ENCODE measurements around the gene NACC2. TPM values are rescaled to one million over a fixed set of nuclear protein-coding genes. Genes with fewer than 3 reads are reported as not detected.

NACC2 gene, protein sequence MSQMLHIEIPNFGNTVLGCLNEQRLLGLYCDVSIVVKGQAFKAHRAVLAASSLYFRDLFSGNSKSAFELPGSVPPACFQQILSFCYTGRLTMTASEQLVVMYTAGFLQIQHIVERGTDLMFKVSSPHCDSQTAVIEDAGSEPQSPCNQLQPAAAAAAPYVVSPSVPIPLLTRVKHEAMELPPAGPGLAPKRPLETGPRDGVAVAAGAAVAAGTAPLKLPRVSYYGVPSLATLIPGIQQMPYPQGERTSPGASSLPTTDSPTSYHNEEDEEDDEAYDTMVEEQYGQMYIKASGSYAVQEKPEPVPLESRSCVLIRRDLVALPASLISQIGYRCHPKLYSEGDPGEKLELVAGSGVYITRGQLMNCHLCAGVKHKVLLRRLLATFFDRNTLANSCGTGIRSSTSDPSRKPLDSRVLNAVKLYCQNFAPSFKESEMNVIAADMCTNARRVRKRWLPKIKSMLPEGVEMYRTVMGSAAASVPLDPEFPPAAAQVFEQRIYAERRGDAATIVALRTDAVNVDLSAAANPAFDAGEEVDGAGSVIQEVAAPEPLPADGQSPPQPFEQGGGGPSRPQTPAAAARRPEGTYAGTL
- total RNA-seq = 30.8 TPM
- long read RNA-seq, full-length matches to known transcripts = 14 of 95 reads
- long read RNA-seq, partial matches to known transcripts = 4 of 95 reads
- long read RNA-seq, other reads (novel, unspliced or antisense) = 77 of 95 reads

DNA sequence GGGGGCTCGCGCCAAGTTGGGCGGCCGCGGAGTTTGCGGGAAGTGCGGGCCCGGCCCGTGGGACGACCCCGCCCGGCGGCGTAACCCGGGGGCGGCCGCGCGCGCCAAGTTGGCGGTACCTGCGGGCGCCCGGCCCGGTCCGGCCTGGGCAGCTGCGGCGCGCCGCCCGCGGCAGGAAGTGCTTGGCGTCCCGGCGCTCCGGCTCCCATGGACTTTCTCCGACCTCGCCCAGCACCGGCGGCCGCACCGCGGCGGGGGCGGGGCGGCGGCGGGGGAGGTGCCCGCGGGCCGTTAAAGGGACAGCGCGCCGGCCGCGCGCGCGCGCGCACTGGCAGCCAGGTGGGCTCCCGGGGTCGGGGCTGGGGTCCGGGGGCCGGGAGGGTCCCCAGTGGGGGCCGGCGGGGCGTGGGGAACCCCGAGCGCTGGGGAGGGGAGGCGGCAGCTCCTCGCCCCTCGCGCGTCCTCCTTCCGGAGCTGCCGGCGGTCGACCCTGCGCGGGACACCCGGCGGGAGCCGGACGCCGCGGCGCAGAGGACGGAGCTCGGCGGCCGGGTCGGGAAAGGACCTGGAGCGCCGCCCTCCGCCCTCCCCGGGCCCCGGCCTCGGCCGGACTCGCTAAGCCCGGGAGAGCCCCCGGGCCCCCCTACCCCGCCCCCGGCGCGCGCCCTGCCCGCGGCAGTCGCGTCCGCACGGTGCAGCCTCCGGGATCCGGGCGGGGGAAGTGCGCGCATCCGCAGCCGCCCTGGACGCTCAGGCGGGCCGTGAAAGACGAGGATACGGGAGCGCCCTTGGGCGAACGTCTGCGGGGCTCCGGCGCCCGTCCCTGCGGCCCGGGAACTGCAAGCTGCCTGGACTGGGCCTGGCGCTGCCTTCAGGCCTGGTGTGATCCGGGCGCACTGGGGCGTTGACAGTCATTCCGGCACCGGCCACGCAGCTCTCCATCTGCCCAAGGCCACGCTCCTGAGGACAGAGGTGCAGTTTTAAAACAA lies at the start of gene NACC2:
Gene NACC2 (minus strand): TSS at position 220 of the 989 bp plus-strand sequence. CDS start 44,768 bp downstream, outside the sequence.
- DNase-seq (peak; percentile 87), ATAC-seq (ENCODE audit: poor library complexity) (peak; percentile 46)

DNA sequence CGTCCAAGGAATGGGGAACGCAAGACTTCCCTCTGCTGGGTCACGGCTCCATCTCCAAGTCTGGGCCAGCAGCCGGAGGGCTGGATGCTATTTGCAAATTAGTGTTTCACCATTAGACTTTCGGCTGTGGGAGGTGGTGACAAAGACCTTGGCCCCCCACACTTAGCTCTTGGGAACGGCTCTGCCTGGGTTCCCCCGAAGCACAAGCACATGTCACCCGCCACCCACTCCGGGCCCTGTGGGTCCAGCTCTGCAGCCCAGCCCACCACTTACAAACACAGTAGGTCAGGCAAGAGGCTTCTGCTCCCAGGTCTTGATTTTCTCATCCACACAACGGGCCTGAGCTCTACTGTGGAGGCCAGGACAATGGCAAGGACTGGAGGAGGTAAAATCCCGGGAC lies 49.4 kb upstream of the NACC2 start:
- DNase-seq (peak; percentile 24), ATAC-seq (ENCODE audit: poor library complexity) (no peak)
- intact Hi-C loops (cut with DNase I) = no loop called here

More for the DNA sequence above, at the start of gene NACC2:
- intact Hi-C loops (cut with DNase I) = no loop called here

DNA sequence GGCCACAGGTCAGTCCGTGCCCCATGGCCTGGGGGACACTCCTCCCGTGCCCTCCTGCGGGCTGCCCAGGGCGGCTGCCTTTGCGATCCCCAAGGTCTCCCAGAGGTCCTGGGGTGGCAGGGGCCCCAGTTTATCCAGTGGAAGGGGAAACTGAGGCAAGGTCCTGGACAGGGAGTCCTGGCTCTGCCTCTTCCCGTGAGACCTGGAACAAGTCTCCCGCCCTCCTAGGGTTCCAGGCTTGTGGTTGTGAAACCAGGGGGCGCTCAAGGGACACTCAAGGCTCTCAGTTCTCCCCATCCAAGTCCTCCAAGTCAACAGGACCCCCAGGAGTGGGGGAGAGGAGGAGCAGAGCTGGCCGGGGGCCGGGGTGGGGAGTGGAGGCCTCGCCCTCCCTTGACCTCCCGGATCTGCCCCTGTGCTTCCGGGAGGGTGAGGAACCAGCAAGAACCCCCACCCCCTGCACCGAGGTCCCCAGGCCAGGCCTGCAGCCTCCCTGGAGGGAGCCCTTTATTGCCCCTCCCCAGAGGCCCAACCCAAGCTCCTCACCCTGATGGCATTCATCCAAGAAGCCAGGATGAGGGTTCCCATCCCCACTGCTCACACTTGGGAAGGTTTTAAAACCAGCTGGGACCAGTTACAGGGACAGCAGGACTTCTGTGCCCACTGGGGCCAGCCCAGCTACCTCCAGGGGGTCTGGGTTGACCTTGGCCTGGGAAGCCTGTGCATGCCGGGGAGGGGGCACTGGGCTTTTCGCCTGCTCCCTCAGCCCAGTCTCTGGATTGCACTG lies 48.3 kb upstream of the NACC2 start:
- no peak for ATAC-seq (ENCODE audit: poor library complexity)
- peak; percentile 38 for DNase-seq
- intact Hi-C loops (cut with DNase I) = no loop called here

DNA sequence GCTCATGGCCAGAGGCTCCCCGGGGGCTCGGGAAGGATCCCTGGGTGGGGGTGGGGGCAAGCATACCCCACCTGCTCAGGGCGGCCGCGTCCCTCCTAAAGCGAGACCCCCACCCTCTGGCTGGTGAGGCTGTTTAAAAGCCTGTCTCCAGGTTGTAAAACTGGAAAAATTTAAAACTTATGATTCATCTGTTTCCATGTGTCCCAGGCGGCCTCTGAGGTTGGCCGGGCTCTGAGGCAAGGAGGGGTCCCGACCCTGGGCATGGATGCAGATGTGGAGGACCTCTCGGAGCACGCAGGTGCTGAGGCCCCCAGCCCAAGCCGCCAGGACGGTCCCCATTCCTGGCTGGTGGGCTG lies 47.7 kb upstream of the NACC2 start:
- ATAC-seq (ENCODE audit: poor library complexity) (no peak), DNase-seq (peak; percentile 23)
- intact Hi-C loops (cut with DNase I) = no loop called here

DNA sequence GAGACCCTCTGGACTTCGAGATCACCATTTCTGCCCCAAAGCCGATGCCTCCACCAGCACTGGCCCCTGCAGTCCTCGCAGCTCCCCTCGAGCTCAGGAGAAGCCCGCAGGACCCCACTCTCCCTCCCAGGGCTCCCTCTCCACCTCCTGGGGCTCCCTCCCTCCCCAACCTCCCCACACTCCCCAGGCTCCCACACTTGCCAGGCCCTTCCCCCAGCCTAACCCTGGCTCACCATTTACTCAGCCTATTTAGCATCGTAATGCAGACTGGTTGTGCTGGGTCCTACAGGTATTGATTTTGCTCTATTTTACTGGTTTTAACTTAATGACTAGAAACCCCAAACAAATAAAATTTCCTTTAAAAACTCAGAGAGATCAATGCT lies 47.3 kb upstream of the NACC2 start:
- ATAC-seq (ENCODE audit: poor library complexity) (no peak), DNase-seq (no peak)
- intact Hi-C loops (cut with DNase I) = no loop called here

DNA sequence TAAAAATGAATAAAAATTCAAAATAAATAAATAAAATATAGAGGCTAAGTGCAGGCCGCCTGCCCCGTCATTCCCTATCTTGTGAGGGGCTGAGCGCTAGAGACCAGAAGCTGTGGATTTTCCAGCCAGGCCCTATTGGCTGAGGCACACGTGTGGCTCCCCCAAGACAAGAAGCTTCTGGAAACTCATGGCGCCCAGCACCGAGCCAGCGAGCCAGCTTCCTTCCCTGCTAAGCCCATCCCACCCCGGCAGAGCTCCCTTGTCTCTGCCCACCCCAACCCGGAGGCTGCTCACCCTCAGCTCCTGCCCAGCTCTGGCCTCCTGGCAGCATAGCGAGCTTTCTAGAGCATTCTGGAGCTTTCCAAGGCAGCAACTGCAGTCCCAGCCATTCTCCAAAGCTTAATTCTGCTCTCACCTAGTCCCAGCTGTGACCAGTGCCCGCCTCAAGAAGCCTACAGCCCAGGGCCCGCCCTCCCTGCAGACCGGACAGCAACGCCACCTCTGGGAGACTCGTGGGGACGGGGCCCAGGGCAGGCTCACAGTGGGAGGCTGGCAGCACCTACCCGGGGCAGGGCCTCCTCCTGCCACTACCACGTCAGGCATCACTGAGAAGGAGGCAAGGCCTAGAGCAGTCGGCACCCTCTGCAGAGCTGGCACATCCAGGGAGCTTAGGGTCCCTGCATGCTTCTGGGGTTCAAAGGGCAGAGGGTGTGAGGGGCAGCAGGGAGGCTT lies 46.8 kb upstream of the NACC2 start:
- DNase-seq (peak; percentile 40), ATAC-seq (ENCODE audit: poor library complexity) (no peak)
- intact Hi-C loops (cut with DNase I) = no loop called here

DNA sequence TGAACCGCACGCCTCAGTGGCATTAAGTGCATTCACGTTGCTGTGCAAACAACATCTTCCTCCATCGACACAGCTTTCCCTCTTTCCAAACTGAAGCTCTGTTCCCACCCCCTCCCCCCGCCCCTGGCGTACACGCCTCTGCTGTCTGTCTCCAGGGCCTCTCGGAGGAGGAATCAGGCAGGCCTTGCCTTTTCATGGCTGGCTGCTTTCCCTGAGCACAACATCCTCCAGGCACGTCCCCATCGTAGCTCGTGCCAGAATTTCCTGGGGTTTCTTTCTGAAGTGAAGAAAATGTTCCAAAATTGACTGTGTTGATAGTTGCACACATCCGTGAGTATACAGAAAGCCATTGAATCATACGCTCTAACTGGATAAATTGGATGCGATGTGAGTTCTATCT lies 45.9 kb upstream of the NACC2 start:
- peak; percentile 63 for ATAC-seq (ENCODE audit: poor library complexity)

DNA sequence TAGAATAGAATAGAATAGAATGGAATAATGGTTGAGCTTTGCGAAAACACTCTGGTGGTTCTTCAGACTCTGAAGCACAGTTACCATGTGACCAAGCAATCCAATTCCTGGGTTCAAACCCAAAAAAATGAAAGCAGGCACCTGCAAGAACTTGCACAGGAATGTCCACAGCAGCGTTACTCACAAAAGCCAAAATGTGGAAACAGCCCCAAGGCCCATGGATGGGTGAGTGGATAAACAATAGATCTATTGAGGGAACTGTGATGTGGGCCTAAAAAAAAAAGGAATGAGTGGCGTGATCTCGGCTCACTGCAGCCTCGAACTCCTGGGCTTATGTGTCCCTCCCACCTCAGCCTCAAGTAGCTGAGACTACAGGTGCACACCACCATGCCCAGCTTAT lies 45.0 kb upstream of the NACC2 start:
- DNase-seq (no peak), ATAC-seq (ENCODE audit: poor library complexity) (no peak)
- intact Hi-C loops (cut with DNase I) = no loop called here

More for the DNA sequence above, 45.9 kb upstream of the NACC2 start:
- peak; percentile 64 for DNase-seq
- intact Hi-C loops (cut with DNase I) = no loop called here

DNA sequence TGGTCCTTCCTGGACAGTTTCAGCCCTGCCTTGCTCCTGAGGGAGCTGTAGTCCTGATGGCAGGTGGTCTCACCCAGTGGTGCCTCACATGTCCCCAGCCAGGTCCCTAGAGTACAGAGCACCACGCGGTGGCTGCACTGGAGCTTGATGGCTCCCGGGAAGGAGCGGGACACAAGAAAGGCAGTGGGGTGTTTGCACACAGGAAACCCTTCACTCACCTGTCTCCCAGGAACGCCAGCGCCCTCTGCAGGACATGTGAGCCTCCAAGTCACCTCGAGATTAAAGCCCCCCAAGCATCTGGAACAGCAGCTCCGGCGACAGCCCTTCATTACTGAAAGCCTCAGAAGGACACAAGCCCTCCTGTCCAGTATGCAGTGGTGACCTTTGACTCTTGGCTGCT lies 43.5 kb upstream of the NACC2 start:
- intact Hi-C loops (cut with DNase I) = no loop called here
- no peak for DNase-seq
- ATAC-seq (ENCODE audit: poor library complexity) = no peak

DNA sequence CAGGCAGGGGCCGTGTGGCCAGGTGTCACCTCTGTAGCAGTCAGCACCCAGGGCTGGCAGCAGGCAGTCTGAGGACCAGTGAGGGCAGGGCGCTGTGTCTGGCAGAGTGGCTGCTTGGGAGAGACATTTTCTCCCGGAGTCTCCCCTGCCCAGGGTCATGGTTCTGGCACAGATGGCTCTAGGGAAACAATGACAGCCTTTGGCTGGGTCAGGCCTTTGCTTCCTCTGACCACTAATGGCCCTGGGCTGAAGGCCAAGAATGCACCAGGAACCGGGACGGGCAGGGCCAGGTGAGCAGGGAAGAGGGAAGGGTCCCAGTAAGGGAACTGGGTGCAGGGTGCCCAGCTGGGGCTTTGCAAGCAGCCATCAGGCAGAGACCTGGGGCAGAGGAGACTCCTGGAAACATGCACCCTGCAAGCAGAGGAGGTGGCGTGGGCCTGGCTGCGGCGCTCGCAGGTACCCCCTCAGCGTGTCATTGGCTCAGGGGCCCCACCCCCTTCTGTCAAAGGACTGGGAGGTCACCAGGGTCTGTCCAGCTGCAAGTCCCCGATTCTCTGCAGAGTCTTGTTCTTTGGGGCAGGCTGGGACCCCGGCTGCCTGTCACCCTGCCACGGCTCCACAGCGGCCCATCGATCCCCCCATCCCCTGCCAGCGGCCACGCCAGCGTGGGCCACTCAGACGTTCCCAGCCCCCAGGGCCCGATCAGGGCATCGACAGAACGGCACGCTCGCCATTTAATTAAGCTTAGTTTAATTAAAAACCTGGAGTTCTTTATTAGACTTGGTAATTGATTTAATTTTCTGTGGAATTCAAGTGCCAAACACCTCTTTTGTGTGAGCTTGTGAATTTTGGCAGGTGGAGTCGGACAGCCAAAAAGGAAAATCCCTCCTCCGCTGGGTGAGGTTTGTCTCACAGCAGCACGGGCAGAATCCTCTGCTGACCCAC lies 42.5 kb upstream of the NACC2 start:
- intact Hi-C loops (cut with DNase I) = no loop called here
- no peak for DNase-seq

DNA sequence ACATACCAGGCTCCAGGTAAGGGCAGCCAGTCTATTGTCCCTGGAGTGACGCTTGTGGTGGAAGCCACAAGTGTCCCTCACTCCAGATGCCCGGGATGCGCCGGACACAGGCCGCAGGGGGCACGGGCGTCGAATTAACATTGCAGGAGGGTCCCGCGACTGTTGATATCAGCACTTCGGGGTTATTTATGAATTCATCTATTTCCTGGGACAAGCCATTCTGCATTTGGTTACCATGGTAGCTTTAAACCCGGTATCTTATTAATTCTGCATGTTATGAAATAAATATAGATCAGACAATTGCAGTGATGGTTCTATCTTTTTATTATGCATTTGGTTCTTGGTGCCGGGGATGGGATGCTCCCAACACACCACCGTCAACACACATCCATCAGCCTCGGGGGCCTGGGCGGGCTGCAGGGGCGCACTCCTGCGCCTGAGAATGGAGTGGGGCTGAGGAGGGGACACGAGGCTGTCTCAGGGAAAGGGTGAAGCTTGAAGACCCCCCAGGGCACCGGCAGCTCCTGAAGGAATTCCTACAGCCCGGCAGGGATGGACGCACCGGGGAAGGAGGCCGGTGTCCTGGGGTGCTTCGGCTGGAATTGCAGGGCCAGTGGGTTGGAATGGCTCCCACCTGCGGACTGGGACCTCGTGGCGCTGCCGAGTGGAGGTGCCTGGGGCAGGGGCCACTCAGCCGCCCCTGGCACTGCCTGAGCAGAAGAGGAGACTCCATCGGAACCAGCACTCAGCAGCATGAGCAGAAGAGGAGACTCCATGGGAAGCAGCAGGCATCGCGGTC lies 41.2 kb upstream of the NACC2 start:
- intact Hi-C loops (cut with DNase I) = no loop called here
- DNase-seq (no peak), ATAC-seq (ENCODE audit: poor library complexity) (no peak)

More for the DNA sequence above, 42.5 kb upstream of the NACC2 start:
- no peak for ATAC-seq (ENCODE audit: poor library complexity)

DNA sequence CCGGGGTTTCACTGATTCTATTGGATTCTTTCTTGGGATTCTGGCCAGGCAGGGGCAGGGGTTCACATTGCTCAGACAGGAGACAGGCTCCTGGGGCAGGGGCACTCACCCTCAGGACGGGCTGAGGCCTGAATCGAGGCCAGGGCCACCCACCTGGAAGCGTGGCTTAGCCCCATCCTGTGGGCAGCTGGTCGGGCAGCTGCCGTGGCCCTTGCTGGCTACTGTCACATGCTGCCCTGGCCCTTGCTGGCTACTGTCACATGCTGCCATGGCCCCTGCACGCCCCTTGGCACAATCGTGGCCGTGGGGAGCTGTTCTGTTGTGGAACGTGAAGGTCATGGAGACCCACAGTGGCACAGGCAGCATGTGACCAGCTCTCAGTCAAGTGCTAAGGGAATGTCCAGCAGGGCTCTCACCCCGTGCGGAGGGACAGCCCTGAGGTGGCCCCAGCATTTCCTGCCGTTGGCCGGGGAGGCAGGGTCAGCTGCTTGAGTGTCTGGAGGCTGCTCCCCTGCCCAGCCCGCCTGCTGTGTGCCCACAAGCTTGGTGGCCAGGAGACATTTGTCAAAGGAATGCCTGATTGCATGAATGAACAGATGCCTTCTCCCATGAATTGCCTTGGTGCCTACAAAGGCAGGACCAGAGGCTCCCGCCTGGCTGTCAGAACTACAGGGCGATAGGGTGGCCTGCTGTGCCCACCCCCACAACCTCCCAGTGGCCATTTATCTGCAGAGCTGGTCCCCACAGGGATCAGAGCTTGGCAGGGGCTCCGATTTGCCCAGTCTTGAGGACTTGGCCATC lies 40.4 kb upstream of the NACC2 start:
- ATAC-seq (ENCODE audit: poor library complexity) = peak; percentile 22
- no peak for DNase-seq
- intact Hi-C loops (cut with DNase I) = no loop called here

DNA sequence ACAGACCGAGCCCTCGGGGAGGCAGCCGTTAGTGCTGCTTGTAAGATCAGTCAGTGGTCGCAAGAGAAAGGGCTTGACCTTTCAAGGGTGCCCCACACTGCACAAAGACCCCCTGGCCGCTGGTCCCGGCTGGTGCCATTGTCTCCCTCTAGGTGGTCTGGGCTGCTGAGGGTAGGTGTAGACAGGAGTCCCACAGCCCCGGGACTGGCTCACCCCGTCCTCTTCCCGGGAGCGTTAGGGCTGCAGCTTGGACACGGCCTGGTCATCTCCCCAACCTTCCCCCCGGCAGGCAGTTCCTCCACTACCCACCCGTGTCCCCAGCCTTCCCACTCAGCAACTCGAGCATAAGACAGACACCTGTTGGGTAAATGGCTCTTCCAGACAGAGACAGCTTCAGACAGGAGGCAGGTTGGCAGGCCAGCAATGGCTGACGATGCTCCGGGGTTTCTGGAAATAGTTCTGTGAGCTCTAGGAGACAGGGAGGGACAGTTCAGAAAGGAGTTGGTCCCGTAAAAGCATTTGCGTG lies 38.9 kb upstream of the NACC2 start:
- intact Hi-C loops (cut with DNase I) = no loop called here
- ATAC-seq (ENCODE audit: poor library complexity) (no peak), DNase-seq (no peak)

DNA sequence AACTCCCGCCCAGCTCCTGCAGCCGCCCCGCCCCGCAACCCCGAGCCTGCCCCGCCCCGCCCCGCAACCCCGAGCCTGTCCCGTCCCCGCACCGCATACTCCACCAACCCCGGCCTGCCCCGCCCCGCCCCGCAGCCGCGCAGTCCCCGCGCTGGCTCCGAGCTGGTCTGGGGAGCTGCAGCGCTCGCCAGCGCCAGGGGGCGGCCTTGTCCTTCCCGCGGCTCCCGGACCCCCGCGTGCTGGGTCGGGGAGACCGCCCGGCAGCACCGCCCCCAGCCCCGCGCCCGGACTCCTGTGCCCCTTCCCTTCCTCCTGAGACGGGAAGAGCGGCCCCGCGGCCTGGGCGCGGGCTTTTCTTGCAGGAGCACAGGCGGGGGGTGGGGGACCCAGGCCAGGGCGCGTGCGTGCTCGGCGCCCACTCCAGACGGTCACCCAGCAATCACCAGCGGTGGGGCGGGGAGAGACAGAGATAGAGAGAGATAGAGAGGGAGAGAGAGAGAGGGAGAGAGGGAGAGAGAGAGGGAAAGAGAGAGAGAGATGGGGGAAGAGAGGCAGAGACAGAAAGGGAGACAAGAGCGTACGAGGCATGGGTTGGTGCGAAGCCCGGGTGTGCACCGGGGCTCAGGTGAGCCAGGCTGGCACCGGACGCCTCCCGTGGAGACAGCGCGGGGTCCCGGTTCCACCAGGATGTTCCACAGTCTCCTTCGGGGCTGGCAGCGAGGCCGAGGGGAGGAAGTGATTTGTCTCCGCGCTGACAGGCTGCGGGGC lies 38.3 kb upstream of the NACC2 start:
- intact Hi-C loops (cut with DNase I) = no loop called here
- ATAC-seq (ENCODE audit: poor library complexity) (peak; percentile 65), DNase-seq (no peak)

All from Right ventricle myocardium superior (tissue), 1 donor.